Measurements from ENCODE around the gene NUDT8.

- TF ChIP-seq CTCF (IDR thresholded peaks at IDR 0.05), result no peak
- no peak for TF ChIP-seq POLR2A (IDR thresholded peaks at IDR 0.05)
Measured at GRCh38 chr11:67648140-67648795, 18.5 kb upstream of the NUDT8 start.
